ENCODE measurements around the gene AMPH.

DNA sequence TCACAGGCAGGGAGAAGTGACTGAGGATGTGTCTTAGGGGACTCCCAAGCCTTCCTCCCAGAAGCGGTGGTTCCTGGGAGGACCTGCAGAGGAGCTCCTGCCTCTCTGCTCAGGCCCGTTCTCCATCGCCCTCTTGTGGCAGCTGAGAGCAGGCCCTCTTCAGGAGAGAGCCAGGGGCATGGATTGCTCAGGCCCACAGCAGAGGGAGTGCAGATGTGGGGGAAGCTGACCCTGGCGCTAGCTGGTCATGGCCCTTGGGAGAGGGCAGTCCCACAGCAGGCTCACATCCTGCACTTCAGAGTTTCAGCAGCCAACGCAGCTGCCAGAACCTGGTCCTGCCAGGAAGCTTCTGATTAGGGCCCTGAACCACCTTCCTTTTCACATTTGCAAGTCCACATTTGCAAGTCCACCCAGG lies 263.0 kb downstream of the AMPH start:
- TF ChIP-seq, protein P1, sequence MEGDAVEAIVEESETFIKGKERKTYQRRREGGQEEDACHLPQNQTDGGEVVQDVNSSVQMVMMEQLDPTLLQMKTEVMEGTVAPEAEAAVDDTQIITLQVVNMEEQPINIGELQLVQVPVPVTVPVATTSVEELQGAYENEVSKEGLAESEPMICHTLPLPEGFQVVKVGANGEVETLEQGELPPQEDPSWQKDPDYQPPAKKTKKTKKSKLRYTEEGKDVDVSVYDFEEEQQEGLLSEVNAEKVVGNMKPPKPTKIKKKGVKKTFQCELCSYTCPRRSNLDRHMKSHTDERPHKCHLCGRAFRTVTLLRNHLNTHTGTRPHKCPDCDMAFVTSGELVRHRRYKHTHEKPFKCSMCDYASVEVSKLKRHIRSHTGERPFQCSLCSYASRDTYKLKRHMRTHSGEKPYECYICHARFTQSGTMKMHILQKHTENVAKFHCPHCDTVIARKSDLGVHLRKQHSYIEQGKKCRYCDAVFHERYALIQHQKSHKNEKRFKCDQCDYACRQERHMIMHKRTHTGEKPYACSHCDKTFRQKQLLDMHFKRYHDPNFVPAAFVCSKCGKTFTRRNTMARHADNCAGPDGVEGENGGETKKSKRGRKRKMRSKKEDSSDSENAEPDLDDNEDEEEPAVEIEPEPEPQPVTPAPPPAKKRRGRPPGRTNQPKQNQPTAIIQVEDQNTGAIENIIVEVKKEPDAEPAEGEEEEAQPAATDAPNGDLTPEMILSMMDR (conservative IDR thresholded peaks at IDR 0.05; ENCODE audit: low read depth, low read length): peak; percentile 74
- TF ChIP-seq, protein P2, sequence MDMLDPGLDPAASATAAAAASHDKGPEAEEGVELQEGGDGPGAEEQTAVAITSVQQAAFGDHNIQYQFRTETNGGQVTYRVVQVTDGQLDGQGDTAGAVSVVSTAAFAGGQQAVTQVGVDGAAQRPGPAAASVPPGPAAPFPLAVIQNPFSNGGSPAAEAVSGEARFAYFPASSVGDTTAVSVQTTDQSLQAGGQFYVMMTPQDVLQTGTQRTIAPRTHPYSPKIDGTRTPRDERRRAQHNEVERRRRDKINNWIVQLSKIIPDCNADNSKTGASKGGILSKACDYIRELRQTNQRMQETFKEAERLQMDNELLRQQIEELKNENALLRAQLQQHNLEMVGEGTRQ (IDR thresholded peaks at IDR 0.05; ENCODE audit: low read depth, low read length): no peak
- TF ChIP-seq FOS (IDR thresholded peaks at IDR 0.05; ENCODE audit: low read depth, low read length): no peak
